HG03196 (cell line): Measurements from ENCODE around the gene NPIPB4.
"Not testable (repeated sequence)": the region's sequence is repeated elsewhere in the genome, so short reads cannot be mapped to it uniquely, and the experiment has no call there.

Experiments
- ATAC-seq: cut with Tn5 transposase; IDR thresholded peaks from one replicate; pipeline ENCODE4 v1.9.1; 2021; ENCODE audit not compliant: unreplicated experiment

Gene NPIPB4

DNA sequence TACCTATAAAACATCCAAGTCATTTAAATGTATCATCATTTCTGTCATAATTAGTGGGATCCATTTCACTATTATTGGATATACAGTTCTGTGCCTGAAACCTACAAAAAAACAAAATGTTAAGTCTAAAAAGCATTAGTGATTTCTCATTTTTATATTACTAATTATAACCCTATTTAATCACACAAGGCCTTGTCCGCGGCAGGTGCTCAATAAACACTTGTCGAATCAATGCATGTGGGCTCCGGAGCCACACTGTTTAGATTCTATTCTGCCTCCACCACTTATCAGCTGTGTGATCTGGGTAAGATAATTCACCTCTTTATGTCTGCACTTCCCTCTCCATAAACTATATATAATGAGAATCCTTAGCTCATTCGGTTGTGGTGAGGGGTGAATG, at the start of gene NPIPB4:
Gene NPIPB4 (minus strand): TSS at position 101 of the 400 bp plus-strand sequence. CDS start 378 bp downstream, outside the sequence.
- not testable (repeated sequence) for ATAC-seq

GRCh38 chr16:21898998-21899397, 41.4 kb upstream of the NPIPB4 start:
- not testable (repeated sequence) for ATAC-seq

DNA sequence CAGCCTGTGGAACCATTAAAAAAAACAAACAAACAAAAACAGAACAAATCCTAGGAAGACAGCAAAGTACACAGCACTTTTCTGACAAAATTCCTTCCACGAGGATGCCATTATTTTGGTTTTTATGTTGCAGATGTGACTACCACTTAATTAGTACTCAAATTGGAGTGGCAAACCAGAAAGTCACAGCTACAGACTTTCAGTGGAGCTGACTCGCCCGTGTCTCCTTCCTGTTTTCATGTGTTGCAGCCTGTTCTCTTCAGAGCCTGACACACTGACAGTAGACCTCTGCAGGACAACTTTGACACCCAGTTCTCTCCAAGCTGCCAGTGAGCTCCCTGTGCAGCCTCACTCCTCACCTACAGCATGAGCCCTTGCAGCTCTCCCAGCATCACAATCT, 24.4 kb upstream of the NPIPB4 start:
- ATAC-seq, result not testable (repeated sequence)

DNA sequence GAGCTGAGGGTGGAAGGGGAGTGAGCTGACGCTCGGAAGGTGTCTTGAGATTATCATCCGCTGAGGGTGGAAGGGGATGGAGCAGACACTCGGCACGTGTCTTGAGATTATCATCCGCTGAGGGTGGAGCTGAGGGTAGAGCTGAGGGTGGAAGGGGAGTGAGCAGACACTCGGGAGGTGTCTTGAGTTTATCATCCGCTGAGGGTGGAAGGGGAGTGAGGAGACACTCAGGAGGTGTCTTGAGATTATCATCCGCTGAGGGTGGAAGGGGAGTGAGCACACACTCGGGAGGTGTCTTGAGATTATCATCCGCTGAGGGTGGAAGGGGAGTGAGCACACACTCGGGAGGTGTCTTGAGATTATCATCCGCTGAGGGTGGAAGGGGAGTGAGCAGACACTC, 20.4 kb downstream of the NPIPB4 start:
- not testable (repeated sequence) for ATAC-seq

DNA sequence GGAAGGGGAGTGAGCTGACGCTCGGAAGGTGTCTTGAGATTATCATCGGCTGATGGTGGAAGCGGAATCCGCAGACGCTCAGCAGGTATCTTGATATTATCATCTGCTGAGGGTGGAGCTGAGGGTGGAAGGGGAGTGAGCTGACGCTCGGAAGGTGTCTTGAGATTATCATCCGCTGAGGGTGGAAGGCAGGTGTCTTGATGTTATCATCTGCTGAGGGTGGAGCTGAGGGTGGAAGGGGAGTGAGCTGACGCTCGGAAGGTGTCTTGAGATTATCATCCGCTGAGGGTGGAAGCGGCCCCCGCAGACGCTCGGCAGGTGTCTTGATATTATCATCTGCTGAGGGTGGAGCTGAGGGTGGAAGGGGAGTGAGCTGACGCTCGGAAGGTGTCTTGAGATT, 21.2 kb downstream of the NPIPB4 start:
- ATAC-seq, result not testable (repeated sequence)

GRCh38 chr16:21835747-21836146, 21.8 kb downstream of the NPIPB4 start:
- not testable (repeated sequence) for ATAC-seq

GRCh38 chr16:21834211-21834610, 23.3 kb downstream of the NPIPB4 start:
- ATAC-seq, result not testable (repeated sequence)

GRCh38 chr16:21829929-21830328, 27.6 kb downstream of the NPIPB4 start:
- not testable (repeated sequence) for ATAC-seq

GRCh38 chr16:21826067-21826706, 31.4 kb downstream of the NPIPB4 start:
- not testable (repeated sequence) for ATAC-seq

GRCh38 chr16:21825526-21825925, 32.0 kb downstream of the NPIPB4 start:
- ATAC-seq, result not testable (repeated sequence)

DNA sequence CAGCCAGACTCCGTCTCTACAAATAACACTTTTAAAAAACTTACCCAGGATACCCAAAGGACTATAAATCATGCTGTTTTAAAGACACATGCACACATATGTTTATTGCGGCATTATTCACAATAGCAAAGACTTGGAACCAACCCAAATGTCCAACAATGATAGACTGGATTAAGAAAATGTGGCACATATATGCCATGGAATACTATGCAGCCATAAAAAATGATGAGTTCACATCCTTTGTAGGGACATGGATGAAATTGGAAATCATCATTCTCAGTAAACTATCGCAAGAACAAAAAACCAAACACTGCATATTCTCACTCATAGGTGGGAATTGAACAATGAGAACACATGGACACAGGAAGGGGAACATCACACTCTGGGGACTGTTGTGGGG, 34.3 kb downstream of the NPIPB4 start:
- ATAC-seq, result not testable (repeated sequence)

DNA sequence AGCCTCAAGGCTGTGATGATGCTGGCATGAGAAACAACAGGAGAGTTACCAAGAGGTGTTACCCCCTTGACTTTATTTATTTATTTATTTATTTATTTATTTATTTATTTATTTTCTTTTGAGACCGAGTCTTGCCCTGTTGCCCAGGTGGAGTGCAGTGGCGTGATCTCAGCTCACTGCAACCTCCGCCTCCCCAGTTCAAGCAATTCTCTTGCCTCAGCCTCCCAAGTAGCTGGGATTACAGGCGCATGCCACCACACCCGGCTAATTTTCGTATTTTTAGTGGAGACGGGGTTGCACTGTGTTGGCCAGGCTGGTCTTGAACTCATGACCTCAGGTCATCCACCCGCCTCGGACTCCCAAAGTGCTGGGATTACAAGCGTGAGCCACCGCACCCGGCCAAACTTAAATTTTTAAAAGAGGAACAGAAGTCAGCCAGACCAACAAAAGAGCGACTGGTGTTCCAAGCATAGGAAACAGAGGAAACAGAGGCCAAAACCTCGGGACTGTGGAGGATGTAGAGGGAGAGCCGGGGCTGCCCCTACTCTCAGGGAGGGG, 36.6 kb downstream of the NPIPB4 start:
- ATAC-seq, result not testable (repeated sequence)

DNA sequence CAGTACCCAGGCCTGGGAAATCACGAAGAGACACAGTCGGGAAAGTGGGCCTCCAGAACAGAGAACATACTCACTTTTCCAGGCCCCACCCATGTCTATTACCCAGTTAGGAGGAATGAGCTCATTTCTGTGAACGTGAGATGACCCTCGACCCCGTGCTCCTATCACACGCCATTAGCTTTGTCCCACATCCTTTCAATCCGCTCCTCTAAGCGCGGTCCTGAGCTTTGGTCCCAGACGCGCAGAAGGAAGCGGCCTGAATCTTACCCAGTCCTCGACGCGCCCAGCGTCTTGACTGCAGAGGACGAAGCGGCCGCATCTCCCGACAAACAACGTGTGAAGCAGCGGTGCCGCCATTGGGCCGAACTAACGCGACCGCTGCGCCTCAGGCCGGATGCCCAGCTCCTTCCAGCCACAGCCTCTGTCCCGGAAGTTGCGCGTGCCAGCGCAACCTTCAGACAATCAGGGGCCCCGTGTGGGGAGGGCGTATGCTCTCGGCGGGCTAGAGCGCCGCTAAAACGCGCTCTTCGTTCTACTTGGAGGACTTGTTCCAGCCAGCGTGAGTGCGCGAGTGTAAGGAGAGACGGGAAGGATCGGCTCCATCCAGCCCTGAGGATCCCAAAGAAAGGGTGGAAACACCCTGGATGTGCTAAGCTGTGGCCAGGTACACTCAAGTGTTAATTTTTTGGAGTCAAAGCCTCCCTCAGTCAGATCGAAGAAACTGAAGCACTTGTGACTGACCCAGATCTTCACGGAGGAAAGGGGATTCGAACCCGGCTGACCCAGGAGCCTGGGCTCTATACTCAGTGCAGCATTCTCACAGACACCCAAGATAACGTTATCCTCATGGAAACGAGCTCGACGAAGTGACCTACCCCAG, 37.3 kb downstream of the NPIPB4 start:
- ATAC-seq, result peak; percentile 85

- not testable (repeated sequence) for ATAC-seq
These were observed 37.9 kb downstream of the NPIPB4 start for GRCh38 chr16:21819617-21820016.

- not testable (repeated sequence) for ATAC-seq
These were observed 40.5 kb downstream of the NPIPB4 start for GRCh38 chr16:21817012-21817411.

DNA sequence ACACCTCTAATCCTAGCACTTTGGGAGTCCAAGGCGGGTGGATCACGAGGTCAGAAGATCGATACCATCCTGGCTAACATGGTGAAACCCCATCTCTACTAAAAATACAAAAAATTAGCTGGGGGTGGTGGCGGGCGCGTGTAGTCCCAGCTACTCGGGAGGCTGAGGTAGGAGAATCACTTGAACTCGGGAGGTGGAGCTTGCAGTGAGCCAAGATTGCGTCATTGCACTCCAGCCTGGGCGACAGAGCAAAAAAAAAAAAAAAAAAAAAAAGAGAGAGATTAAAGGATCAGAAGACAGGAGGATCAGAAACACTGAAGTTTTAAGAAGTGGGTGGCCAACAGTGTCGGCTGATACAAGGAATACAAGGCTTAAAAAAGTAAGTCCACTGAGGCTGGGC, 41.9 kb downstream of the NPIPB4 start:
- not testable (repeated sequence) for ATAC-seq

DNA sequence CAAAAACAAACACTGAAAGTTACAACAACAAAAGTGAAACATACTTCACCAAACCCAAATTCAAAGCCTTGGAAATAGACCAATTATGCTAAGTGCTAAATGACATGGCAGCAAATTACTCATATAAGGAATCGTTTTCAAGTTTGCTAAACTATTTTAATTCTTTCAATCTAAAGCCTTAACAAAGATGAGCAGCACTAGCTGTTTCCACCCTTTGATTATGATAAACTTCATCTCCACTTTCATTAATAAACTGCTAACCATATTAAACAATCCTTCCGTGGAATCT, 55.2 kb downstream of the NPIPB4 start:
- ATAC-seq, result not testable (repeated sequence)

GRCh38 chr16:21801538-21802374, 55.8 kb downstream of the NPIPB4 start:
- not testable (repeated sequence) for ATAC-seq

GRCh38 chr16:21798601-21799000, 59.0 kb downstream of the NPIPB4 start:
- ATAC-seq, result not testable (repeated sequence)

- not testable (repeated sequence) for ATAC-seq
These were observed 64.2 kb downstream of the NPIPB4 start for GRCh38 chr16:21793310-21793709.

DNA sequence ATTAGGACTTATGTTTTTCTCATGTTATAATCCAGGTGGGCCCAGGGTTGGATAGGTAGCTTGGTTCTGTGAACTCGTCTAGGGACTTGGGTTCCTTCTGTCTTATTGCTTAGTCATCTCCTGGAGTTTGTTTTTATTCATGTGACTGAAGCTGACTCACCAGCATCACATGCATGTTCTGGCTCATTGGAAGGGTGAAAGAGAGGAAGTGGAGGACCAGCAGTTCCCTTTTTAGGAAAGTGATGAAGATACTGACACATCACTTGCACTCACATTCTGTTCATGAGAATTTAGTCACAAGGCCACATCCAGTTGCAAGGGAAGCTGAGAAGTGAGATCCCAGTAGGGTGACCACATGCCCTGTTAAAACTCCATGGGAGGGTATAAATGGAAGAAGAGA, 67.0 kb downstream of the NPIPB4 start:
- ATAC-seq, result peak; percentile 63
